WERI-Rb-1 (cell line): ENCODE measurements around the gene PIP4P1.

Source experiments
- DNase-seq: peaks from one replicate; pipeline ENCODE4 v3.0.0-alpha.2; 2020
- H3K27ac ChIP-seq: fragments of 250-450 bp; sonication (Bioruptor Pico); 2 replicates; pipeline ENCODE4 v1.5.1; 2020; ENCODE audit warnings: mild to moderate bottlenecking, moderate library complexity
- H3K27me3 ChIP-seq: fragments of 250-450 bp; sonication (Bioruptor Pico); 2 replicates; pipeline ENCODE4 v1.5.1; 2021; ENCODE audit warnings: mild to moderate bottlenecking, low read depth, moderate library complexity; ENCODE audit not compliant: insufficient read depth, severe bottlenecking
- H3K36me3 ChIP-seq: fragments of 250-450 bp; sonication (Bioruptor Pico); 2 replicates; pipeline ENCODE4 v1.5.1; 2020; ENCODE audit warnings: mild to moderate bottlenecking, moderate library complexity
- H3K4me3 ChIP-seq: 2 replicates; pipeline ENCODE4 v1.5.1; 2011; ENCODE audit warnings: low read depth, mild to moderate bottlenecking, control low read depth, low read length
- H3K9me3 ChIP-seq: fragments of 250-450 bp; sonication (Bioruptor Pico); 2 replicates; pipeline ENCODE4 v1.5.1; 2021; ENCODE audit warnings: mild to moderate bottlenecking, moderate library complexity; ENCODE audit not compliant: severe bottlenecking
- TF ChIP-seq, protein P1 (sequence below): IDR thresholded peaks from 2 replicates; pipeline ENCODE4 v1.5.1; 2011; ENCODE audit warnings: low read depth, mild to moderate bottlenecking, control low read depth, inconsistent platforms, low read length

The PIP4P1 gene

DNA sequence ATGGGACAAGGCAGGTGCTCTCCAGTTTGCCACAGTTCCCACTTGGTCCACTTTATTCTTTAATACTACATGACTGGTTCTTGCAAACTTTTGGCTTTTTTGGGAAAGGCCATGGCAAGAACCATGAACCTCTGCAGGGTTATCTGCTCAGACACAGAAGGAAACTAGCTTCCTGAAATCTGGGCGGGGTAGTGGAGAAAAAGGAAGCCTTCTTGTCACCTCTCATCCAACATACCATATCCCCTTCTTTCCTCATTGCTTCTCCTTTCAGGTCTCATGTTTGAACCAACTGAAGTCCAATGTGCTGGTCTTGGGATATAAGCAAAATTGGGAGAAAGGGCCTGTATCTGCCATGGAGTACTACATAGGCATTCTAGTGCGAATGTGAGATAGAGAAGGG, 19.8 kb downstream of the PIP4P1 start:
- Histone ChIP-seq H3K27me3 (no peaks in the 10 kb centered on the region), H3K4me3 (no peak overlapping the region), H3K27ac (no peak overlapping the region), H3K9me3 (no peaks in the 10 kb centered on the region), H3K36me3 (peaks cover 23% of the 10 kb centered on the region)
- TF ChIP-seq, protein P1, sequence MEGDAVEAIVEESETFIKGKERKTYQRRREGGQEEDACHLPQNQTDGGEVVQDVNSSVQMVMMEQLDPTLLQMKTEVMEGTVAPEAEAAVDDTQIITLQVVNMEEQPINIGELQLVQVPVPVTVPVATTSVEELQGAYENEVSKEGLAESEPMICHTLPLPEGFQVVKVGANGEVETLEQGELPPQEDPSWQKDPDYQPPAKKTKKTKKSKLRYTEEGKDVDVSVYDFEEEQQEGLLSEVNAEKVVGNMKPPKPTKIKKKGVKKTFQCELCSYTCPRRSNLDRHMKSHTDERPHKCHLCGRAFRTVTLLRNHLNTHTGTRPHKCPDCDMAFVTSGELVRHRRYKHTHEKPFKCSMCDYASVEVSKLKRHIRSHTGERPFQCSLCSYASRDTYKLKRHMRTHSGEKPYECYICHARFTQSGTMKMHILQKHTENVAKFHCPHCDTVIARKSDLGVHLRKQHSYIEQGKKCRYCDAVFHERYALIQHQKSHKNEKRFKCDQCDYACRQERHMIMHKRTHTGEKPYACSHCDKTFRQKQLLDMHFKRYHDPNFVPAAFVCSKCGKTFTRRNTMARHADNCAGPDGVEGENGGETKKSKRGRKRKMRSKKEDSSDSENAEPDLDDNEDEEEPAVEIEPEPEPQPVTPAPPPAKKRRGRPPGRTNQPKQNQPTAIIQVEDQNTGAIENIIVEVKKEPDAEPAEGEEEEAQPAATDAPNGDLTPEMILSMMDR, result no peak
- no peak for DNase-seq

DNA sequence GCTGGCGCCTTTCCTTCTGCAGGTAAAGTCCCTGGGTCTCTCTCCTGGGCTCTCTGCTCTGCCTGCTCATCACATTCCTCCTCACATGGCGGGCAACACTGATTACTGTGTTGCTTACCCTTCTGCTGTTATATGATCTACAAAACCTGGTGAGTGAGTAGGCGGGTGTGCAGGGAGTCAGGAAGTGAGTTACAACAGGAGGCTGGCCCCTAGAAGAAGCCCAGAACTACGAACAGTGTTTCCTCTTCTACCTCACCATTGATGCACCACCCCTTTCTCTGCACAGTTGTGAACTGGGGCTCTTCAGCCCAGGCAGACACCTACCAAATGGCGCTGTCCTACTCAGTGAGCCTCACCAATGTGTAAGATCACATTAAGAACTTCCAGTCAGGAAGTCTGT, 20.4 kb downstream of the PIP4P1 start:
- Histone ChIP-seq H3K36me3 (peaks cover 17% of the 10 kb centered on the region), H3K4me3 (no peak overlapping the region), H3K27ac (no peak overlapping the region), H3K27me3 (no peaks in the 10 kb centered on the region), H3K9me3 (no peaks in the 10 kb centered on the region)
- TF ChIP-seq, protein P1, result no peak
- no peak for DNase-seq

DNA sequence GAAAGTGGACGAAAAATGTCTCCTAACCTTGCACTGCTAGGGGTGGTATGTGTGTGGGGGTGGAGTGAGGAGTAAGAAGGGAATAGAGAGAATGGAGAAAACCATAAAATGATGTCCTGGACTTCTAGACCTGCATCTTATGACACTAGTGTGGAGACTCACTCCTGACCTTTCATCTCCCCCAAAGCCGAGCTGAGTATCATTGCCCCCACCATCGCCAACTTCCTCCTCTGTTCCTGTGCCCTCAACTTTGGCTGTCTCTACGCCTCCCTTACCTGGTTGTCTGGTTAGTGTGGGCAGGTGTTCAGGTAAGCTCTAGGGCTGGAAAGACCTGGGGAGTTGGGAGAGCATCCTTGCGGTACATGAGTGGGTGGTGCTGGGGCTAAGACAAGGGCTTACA, 20.8 kb downstream of the PIP4P1 start:
- peaks cover 13% of the 10 kb centered on the region for H3K36me3 ChIP-seq
- H3K9me3 ChIP-seq, result no peaks in the 10 kb centered on the region
- no peak overlapping the region for H3K27ac ChIP-seq
- DNase-seq, result no peak
- no peak overlapping the region for H3K4me3 ChIP-seq
- H3K27me3 ChIP-seq, result no peaks in the 10 kb centered on the region
- TF ChIP-seq, protein P1, result no peak

DNA sequence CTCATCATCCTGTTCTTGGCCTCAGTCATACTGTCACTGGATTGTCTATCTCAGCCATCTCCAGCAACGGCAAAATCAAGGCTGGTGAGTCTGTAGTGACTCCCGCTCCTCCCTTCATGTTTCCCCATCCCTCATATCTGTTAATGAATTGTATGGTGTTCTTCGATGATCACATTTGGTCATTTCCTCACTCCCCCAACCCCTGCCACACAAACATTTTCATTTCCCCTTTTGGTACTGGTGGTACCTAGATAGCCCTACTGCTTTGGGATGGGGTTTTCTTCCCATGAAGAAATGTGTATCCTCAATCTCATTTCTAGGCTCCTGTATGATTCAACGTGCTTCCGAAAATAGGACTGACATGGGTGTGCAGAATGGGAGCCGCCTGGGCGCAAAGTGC, 22.6 kb downstream of the PIP4P1 start:
- DNase-seq, result no peak
- Histone ChIP-seq H3K4me3 (no peak overlapping the region), H3K27me3 (no peaks in the 10 kb centered on the region), H3K36me3 (peaks cover 5% of the 10 kb centered on the region; the same call in 1 of the 2 replicates), H3K27ac (no peak overlapping the region), H3K9me3 (no peaks in the 10 kb centered on the region)
- TF ChIP-seq, protein P1, result no peak

DNA sequence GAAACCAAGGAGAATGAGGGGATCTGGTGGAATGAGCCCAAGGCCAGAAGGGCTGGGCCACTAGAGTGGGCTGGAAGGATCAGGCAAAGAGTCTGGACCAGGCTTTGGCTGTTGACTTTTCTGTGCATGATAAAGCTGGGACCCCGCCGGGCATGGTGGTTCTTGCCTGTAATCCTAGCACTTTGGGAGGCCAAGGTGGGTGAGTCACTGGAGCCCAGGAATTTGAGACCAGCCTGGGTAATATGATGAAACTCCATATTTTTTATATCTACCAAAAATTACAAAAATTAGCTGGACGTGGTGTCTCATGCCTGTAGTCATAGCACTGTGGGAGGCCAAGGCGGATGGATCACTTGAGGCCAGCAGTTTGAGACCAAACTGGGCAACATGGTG, 24.9 kb downstream of the PIP4P1 start:
- Histone ChIP-seq H3K9me3 (no peaks in the 10 kb centered on the region), H3K36me3 (no peaks in the 10 kb centered on the region), H3K4me3 (no peak overlapping the region), H3K27me3 (no peaks in the 10 kb centered on the region), H3K27ac (no peak overlapping the region)
- no peak for DNase-seq
- TF ChIP-seq, protein P1, result no peak

DNA sequence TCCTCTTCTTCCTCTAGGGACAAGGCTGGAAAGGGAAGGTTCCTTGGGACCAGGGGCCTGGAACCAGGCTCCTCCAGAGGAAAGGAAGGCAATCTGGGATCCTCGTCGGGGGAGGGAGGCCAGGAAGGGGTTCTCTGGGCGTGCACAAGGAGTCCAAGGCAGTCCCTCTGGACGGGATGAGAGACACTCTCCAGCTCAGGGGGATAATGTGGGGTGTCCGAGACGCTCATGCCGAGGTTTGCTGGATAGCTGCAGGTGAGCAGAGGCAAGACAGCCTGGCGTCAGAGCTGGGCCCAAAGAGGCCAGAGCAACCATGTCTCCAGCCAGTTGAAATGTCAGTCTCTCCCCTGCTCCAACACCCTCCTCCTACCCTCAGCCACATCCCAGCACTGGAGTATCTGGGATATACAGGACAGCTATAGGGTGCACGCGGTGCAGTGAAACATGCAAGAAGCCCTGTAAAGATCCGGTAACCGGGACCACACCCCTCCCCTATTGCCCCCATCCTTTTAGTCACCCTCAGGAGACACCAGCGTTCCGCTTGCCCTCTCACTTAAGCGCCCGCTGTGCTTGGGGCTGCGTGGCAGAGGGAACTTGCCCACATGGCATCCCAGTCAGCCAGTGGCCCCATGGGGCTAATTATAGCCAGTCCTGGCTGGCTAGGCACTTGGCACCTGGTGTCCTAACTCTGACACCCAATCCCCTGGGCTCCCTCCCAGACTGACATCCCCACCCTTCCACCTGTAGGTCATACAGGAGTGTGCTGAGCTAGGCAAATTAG, 25.5 kb downstream of the PIP4P1 start, which contains the start of gene KLHL33:
KLHL33 (minus strand) TSS at position 585 of the 781 bp plus-strand sequence; CDS start at position 230, 355 bp downstream.
- H3K27me3 ChIP-seq, result no peaks in the 10 kb centered on the region

More for the DNA sequence above, 25.5 kb downstream of the PIP4P1 start, which contains the start of gene KLHL33:
- no peak within 1 kb of the TSS for H3K27ac ChIP-seq
- no peaks in the 10 kb centered on the region for H3K36me3 ChIP-seq
- H3K4me3 ChIP-seq, result no peak within 1 kb of the TSS
- DNase-seq, result no peak
- no peaks in the 10 kb centered on the region for H3K9me3 ChIP-seq
- TF ChIP-seq, protein P1, result no peak
